GM03348 (cell line): ENCODE results near the gene PGAP3.

Source experiments
- DNase-seq: peaks from one replicate; pipeline ENCODE4 v3.0.0; 2012; ENCODE audit warnings: low spot score

The PGAP3 gene

DNA sequence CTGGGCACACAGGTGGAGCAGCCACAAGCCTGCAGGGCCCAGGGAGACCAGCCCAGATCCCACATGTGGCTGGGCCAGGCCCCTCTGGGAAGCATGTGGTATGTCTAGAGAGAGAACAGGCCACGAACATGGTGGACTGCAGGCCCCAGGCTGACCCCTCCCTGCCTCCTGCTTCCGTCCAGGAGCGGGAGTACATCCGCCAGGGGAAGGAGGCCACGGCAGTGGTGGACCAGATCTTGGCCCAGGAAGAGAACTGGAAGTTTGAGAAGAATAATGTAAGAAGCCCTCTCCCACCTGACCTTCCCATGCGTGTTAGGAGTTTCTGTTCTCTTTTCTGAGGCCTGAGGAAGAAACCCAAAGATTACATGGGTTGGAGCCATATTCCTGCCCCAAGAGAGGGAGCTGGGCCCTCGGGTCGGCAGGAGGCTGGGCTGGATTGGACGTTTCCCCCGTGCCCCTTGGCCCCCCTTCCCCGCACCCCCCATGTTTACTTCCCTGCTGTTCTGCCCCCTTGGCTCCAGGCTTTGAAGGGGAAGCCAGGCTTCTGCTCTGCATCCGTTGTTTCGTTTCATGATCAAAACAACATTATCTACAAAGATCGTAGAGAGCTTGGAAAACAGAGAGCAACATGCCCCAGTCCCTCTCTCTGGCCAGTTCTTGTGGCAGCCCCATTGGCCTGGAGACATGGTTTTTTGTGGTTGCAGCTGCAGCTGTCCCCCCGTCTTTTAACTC lies 28.4 kb downstream of the PGAP3 start:
- no peak for DNase-seq

DNA sequence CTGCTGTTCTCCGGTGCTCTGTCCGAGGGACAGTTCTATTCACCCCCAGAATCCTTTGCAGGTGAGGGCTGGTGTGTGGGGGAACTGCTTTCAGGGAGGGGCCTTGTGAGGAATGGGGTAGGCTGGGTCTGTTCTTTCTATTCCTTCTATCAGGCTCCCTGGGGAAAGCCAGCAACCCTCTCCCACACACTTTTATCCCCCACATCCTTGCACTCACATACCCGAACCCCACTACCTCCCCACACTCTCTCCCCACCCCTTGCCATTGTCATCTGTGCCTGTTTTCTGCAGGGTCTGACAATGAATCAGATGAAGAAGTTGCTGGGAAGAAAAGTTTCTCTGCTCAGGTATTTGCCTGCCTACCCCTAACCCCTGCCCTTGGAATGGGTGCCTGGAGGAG lies 29.1 kb downstream of the PGAP3 start:
- DNase-seq, result no peak

- no peak for DNase-seq
Measured at GRCh38 chr17:39658346-39658745, 29.5 kb downstream of the PGAP3 start.

DNA sequence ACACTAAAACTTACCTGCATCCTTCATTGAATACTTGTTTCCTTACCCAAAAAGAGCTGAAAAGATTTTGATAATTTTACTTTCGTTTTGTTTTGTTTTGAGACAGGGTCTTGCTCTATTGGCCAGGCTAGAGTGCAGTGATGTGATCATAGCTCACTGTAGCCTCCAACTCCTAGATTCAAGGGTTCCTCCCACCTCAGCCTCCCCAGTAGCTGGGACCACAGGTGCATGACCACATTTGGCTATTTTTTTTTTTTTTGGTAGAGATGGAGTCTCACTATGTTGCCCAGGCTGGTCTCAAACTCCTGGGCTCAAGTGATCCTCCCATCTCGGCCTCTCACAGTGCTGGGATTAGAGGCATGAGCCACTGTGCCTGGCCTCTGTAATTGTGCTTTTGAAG lies 32.8 kb downstream of the PGAP3 start:
- no peak for DNase-seq

GRCh38 chr17:39653662-39654331 lies 34.1 kb downstream of the PGAP3 start:
- DNase-seq, result peak; percentile 85

DNA sequence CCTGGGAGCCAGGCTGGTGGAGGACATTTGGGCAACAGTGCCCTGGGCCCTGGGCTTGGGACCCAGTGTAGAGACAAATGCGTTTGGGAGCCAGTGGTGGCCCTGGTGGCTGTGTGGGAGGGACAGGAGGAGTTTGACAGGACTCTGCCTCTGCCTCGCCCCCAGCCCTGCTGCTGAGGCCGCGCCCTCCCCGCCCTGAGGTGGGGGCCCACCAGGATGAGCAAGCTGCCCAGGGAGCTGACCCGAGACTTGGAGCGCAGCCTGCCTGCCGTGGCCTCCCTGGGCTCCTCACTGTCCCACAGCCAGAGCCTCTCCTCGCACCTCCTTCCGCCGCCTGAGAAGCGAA lies 34.6 kb downstream of the PGAP3 start:
- no peak for DNase-seq

DNA sequence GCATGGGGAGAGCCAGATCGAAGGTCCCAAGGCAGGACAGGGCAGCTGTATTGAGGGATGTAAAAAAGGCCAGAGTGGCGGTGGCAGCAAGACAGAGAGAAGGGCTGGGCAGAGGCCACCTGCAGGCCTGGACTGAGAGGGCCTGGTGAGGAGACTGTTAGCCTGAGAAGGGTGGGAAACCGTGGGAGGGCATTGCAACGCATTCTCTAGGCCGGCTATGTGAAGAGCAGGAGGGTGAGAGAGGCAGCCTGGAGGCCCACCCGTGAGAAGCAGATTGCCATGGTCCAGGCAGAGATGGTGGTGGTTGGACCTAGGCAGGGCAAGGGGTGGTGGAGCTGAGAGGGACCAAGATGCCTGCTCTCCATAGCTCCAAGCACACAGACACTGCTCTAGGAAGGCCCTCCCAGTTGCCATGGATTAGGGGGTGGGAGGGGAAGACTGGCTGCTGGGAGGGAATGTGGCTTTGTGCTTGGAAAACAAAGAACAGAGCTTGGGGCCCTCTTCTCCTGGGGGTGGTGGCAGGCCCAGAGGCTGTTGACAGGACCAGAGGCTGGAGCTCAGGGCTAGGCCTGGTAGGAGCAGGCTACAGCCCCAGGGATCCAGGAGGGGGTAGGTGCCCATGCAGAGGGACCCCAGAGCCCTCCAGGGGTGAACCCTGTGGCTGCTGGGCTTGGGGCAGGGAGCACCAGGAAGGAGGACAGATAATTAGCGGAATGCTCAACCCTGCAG lies 35.1 kb downstream of the PGAP3 start:
- DNase-seq, result no peak

GRCh38 chr17:39651923-39652586 lies 35.8 kb downstream of the PGAP3 start:
- no peak for DNase-seq

DNA sequence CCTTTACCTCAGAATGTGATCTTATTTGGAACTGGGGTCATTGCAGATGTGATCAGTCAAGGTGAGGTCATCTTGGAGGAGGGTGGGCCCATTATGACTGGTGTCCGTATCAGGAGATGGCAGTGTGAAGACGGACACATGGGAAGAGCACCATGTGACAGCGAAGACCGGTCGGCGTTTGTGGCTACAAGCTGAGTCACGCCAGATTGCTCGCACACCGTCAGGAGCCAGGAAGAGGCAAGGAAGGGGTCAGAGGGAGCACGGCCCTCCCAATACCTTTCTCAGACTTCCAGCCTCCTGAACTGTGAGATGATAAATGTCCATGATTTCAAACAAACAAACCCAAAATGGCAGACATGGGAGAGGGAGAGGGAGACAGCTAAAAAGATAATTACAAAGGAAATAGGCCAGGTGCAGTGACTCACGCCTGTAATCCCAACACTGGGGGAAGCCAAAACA lies 37.7 kb downstream of the PGAP3 start:
- no peak for DNase-seq

DNA sequence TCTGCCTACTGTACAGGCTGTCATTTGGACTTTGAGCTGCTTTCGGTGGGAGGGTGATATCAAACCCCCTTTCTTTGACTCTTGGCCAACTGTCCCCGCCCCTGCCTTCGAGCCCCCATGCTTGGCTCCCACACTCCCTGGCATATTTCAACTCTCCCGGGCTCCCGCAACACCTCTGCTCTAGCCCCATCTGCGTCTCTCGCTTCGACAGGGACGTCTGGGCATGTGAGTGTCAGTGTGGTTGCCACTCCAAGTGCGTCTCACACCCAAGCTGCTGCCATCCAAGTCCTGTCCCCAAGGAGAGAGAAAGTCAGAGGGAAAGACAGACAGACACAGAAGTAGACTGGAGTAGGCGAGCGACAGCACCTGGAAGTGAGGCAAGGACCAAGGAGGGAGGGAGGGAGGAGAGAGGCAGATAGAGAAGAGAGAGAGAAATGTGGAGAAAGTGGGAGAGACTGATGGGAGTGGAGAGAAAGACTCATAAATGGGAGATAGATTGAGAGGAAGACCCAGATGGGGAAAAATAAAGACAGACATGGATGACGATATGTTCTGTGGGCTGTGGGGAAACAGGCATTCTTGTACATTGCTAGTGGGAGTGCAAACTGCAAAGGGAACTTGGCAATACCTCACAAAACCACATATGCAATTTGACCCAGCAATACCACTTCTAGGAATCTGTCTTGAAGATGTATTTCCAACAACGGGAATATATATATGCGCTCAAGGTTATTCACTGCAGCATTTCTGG lies 39.1 kb downstream of the PGAP3 start:
- DNase-seq, result no peak

DNA sequence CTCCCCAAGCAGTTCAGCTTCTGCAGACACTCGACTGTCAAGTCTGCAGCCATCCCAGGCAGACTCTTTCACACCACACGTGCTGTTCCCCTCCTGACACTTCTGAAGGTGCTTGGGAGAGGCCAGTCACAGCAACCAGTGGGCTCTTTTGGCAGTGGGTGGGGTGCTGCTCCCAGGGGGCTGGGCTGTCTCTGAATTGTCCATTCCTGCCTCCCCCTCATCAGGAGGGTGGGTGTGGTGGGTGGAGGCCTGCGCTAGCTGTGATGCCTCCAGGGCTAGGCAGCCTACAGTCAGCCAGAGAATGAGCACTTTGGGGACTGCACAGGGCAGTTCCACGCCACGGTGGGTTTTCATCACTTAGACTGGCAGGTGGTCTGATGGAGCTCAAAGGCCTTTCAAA lies 40.6 kb downstream of the PGAP3 start:
- no peak for DNase-seq

DNA sequence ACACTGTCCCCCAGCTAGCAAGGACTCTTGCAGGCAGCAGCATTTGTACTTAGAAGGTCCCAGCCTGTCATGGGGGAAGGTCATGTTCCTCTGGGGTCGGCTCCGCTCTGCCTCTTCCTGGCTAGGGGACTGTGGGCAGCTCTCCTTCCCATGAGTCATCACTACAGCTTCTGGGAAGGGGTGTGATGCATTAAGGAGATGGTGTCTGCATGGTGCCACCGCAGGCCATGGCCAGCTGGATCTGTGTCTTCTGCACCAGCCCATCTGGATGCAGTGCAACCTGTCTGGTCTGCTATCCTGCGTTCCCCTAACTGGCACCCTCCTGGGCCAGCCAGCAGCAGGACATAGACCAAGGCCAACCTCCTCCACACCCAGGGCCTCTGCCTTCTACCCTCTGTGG lies 44.6 kb downstream of the PGAP3 start:
- DNase-seq, result peak; percentile 57

GRCh38 chr17:39642291-39643074 lies 45.4 kb downstream of the PGAP3 start:
- no peak for DNase-seq

DNA sequence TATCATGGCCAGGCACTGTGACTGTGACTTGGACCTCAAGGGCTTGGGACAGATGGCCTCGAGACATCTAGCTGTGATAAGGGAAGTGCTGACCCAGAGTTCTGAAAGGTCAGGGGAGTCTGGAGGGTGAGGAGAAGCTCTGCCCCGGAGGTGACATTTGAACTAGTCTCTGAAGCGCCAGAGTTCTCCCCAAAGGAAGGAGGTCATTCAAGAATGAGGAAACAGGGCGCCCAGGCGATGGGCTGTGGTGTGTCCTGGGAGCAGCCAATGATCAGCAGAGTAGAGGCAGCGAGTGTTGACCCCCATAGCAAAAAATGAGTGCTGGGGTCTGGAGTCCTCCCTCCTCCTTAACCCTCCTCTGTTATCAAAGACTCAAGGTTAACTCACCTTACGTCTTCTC lies 46.0 kb downstream of the PGAP3 start:
- no peak for DNase-seq

- no peak for DNase-seq
Measured at GRCh38 chr17:39641097-39641496, 46.8 kb downstream of the PGAP3 start.

DNA sequence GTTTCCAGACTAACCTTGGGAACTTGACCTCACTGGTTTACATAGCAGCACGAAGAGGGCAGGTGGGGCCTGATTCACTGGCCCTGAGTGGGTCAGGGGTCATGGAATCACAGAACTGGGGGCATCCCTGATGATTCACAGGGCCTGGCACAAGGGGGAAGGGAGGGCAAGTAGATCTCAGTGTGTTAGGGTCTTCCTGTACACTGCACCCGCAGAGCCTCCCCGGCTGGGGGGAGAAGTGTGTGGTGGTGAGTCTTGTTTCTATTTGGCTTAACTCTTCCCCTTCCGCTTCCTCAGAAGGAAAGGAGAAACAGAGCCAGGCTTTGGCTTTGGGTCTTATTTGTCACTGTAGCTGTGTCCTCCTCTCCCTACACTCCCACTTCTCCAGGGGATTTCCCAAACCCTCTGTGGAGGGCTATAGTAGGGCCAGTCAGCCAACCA lies 47.2 kb downstream of the PGAP3 start:
- DNase-seq, result no peak

DNA sequence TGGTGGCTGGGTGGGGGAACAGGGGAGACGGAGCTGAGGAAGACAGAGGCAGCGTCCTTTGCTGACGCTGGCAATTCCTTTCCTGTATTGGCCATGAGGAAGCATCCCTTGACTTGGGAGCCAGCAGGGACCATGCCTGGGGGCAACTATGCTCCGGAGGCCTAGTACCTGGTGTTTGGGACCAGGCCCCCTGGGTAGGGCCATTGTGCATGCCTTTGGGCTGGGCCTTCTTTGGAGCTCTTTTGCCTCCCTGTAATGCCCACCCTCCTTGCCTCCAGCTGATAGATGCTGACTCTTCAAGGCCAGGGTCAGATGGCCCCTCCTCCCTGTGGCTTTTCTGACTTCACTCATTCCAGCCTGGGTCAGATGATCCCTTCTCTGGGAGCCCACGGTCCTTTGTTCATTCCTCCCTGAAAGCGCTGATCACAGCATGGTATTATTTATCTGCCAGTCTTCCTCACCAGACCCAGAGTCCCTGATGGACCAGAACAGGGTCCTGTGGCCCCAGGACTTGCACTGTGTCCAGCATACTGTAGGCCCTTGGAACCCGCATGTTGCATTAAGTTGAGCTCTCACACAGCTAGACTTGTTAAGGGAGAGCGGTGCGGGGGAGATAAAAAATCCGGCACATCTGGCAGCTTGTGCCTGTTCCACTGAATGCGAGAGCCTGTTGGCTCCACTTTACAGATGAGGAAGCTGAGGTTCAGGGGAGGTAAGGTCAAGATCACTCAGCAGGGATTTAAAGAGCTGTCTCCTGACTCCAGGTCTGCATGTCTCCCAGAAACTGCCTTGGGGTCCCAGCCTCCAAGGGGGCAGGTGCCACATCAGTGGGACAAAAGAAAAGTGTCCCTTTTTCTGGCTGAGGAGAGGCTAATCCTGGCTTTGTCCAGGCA lies 48.0 kb downstream of the PGAP3 start:
- DNase-seq, result no peak

- DNase-seq, result no peak
Measured at GRCh38 chr17:39639043-39639442, 48.8 kb downstream of the PGAP3 start.

GRCh38 chr17:39638317-39638716 lies 49.5 kb downstream of the PGAP3 start:
- no peak for DNase-seq
